Ureter (tissue), 1 donor: ENCODE measurements around the gene IQCC. TPM values are rescaled to one million over a fixed set of nuclear protein-coding genes. Genes with fewer than 3 reads are reported as not detected.
"Not testable (repeated sequence)": the region's sequence is repeated elsewhere in the genome, so short reads cannot be mapped to it uniquely, and the experiment has no call there.

ENCODE experiments used
- DNase-seq: peaks from one replicate; pipeline ENCODE4 v3.0.0-alpha.2; 2020; ENCODE audit warnings: low spot score
- total RNA-seq: library from RNA; stranded (reverse); gene quantifications from one replicate; pipeline ENCODE4 v1.2.4, GENCODE V29; 2023
- donor health status: DM: yes; HTN: yes; CAD: no.

IQCC gene
- 2.5 TPM for total RNA-seq

DNA sequence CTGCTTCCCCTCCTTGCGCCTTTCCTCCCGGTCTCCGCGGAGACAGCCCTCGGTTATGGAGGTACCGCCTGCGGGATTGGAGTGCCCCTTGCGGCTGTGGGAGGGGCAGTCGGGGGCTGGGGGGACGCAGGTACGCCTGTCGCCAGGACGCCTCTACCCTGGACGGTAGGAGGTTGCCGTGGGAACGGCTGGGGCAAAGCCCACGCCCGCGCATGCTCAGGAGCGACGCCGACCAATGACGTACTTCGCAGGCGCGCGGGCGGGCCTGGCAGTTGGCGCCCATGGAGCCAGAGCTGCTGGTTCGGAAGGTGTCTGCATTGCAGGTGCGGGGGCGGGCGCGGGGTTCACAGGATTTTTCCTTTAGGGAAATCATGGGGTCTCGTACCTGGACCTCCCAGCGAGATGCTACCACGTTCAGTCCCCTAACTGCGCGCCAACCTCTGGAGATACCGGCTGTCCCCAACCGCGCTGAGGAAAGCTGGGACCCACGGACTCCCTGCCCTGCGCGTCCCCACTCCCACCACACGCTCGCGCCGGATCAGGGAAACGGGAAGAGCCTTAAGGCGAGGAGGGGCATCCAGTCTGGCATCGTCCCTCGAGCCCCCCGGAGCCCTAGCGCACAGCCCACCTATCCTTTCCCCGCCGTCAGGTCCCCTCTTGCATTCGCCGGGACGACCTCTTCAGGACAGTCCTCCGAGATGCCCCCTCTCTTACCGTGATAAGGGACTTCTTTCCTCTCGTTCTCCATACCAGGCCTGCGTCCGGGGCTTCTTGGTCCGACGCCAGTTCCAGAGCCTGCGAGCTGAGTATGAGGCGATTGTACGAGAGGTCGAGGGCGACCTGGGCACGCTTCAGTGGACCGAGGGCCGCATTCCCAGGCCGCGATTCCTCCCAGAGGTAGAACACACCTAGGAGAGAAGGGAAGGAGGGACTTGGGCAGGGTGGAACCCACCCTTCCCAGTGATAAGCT is at the start of gene IQCC:
Gene IQCC, plus strand, starts transcription at position 271 of the 970 bp plus-strand sequence. Its CDS starts 11 bp downstream, at position 282.
- peak; percentile 86 for DNase-seq

DNA sequence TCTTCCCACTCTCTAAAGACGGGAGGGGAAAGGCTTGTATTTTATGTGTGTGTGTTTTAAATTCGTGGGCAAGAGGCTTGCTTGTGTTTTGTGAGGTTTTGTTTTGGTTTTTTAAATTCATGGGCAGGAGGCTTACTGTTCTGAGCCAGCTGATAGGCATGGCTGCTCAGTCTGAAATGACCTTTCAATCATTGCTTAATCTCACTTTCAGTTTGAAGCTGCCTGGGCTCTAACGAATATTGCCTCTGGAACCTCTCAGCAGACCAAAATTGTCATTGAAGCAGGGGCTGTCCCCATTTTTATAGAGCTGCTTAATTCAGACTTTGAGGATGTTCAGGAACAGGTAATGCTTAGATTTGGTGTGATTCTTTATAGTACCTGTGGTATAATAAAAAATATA is 46.3 kb upstream of the IQCC start:
- no peak for DNase-seq

DNA sequence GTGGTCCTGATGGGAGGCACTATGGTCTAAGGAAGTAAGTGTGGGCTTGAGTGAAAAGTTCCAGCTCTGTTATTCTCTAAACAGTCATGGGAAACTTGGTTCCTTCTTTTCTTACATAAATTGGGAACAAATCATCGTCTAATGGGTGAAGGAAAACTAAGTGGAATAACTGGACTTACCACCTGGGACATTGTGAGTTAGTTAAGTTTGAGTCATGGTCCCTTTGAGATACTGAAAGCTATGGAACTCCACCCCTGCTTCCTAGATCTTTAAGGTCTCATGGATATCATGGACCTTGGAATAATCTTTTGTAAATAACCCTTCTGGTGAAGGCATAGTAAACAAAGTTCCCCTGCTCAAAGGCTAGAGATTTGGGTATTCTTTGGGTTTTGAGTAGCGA is 42.1 kb upstream of the IQCC start:
- DNase-seq = no peak

DNA sequence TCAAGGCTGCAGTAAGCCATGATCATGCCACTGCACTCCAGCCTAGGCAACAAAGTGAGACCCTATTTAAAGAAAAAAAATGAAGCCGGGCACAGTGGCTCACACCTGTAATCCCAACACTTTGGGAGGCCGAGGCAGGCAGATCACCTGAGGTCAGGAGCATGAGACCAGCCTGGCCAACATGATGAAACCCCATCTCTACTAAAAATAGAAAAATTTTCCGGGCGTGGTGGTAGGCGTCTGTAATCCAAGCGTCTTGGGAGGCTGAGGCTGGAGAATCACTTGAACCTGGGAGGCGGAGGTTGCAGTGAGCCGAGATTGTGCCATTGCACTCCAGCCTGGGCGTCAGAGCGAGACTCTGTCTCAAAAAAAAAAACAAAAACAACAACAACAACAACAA is 39.8 kb upstream of the IQCC start:
- not testable (repeated sequence) for DNase-seq

DNA sequence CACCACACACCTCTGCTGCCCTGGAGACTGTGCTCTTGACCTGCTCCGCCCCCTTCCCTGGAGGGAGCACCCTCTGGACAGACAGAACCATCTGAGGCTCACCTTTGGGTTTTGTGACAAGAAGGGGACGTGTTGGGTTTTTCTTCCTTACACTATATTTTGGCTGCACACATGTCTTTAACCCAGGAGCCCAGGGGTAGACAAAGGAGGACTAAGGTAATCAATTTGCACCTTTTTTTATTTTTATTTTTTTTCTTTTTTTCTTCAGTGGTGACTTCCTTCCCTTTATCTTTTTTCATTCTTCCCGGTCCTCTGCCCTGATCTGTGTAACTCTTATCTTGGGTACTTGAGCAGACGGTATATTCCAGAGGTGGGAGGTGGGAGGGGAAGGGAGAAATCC is 34.5 kb upstream of the IQCC start:
- DNase-seq = no peak

DNA sequence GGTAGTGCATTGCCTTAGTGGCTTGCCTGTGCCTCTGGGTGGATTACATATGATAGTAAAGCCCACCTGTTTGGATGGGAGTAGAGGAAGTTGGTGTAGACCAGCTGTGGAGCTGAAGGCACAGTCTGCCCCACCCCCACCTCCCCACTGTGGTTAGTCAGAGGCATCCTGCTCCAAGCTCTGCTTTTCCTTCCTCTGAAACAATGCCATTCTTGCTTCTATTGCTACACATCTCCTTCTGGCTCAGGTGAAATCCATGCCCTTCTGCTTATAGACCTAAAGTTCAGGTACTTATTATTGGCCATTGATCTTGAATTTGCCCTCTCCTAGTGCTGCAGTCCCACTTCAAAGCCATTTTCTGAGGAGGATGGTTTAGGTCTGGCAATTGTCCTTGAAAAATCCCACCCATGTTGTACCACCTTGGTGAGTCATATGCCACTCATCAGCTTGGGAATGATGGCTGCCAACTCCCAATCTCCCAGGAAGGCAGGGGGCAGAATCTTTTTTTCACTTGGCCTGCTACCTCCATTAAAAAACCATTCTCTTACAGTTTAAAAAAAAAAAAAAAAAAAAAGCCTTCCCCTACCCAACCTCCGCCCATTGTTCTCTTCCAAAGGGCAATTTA is 32.7 kb upstream of the IQCC start:
- no peak for DNase-seq

DNA sequence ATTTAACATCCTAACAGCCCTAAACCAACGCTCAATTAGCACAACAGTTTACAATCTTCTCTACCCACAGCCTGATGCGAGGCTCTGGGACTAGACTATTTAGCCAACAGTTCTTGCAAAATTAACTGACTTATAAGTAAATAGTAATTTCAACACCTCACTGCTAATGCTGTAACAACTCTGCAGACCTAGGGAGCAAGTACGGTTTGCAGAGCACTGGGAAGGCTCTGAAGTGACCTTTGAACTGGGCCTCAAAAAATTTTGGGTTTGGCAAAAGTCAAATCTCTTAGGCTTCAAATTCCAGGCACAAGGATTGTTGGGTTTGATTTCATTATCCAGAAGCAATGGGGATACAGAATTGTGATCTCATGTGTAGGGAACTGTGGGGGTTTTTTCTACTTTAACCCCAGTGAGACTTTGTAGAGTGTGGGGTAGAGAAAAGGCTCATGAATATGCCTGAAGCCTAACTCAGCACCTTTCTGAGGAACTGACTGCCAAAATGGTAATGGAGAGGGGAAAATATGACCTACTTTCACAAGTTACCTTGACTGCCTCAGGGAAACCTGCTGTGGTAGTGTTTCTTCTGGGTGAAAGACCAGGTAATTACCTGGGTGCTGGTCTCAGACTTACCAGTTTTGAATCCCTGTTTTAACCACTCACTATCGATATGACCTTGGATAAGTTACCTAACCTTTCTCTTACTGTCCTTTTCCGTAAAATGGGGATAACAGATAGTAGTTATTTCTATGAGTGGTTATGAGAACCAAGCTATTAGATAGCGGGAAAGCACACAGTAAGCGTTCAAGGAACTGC is 26.9 kb upstream of the IQCC start:
- DNase-seq = no peak

DNA sequence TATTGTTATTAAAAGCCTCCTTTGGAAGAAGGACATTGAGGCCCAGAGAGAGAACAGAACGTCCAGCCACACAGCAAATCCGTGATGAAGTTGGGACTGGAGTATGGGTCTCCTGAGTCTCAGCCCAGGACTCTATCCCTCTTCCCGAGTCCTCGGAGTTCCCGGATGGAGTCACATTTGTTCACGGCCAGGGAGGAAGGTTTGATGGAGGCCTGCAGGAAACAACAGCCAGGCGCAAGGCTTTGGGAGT is 26.4 kb upstream of the IQCC start:
- no peak for DNase-seq

DNA sequence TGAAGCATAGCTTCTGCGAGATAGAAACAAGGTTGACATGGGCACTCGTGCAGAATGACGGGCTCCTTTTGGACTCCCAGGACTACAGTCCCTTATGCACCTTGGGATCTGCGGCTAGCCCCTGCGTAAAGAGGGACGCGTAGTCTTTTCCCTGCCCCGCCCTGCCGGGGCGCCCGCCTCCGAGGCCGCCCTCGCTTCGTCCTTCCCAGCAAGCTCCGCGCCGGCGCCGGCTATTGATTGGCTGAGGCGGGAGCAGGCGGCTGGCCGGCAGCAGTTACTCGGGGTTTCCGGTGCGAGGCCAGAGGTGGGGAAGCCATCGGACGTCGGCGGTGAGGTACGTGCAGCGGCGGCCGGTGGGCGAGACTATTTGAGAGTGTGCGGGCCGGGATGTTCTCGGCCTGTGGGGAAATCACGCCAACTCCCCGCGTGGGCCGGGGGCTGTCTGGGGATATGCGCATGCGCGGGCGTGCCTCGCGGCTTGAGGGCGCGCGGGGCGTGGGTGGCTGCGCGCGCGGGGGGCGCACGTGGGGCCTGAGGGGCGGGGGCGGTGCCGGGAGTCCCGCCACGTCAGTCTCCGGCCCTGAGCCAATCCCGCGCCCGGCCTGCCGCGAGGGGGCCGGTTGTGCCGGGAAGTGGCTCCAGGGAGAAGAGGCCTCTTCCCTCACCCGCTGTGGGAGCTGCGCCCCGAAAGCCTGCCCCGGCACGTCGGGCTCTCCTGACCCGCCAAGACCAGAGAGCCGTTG is 25.9 kb upstream of the IQCC start, which contains the start of gene TXLNA:
Gene TXLNA, plus strand, starts transcription at position 233 of the 743 bp plus-strand sequence. CDS start 671 bp downstream, outside the sequence.
- DNase-seq = peak; percentile 94

DNA sequence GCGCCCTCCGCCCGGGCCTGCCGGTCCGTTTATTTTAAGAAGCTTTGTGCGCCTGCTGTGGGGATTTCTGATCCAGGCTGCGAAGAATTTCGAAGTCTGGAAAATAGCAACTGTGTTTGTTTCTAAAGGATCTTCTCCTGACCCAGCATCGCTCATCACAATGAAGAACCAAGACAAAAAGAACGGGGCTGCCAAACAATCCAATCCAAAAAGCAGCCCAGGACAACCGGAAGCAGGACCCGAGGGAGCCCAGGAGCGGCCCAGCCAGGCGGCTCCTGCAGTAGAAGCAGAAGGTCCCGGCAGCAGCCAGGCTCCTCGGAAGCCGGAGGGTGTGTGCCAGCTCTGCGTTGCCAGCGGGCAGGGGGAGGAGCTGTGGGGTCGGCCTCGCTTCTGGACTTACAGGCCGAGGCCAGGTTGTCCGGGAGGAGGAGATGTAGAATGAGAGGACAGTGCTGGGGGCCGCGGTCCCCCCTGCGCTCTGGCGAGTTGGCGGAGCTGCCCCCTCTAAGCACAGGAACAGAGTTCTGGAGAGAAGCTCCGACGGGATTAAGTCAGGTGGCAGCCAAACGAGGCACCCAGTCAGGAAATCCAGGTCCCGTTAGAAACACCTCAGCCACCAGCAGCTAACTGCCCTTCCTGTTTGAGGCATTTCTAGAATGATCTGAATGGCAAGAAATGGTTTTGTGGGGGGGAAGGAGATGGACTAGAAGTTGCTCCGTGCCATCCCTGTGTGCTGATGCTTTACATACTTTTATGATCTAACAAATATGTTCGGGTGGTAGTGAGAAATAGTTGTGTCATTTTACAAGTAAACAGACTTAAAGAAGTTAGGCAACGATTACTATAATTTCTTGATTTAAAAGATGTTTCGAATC is 25.0 kb upstream of the IQCC start:
- DNase-seq = peak; percentile 62

DNA sequence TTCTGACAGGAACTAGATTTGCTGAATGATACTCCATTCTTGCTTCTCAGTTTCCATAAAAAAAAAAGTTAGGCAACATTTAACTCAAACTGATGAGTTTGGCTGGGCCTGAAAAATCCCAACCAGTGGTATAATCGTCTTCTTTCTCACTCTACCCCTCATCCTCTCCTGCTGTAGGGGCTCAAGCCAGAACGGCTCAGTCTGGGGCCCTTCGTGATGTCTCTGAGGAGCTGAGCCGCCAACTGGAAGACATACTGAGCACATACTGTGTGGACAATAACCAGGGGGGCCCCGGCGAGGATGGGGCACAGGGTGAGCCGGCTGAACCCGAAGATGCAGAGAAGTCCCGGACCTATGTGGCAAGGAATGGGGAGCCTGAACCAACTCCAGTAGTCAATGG is 24.4 kb upstream of the IQCC start:
- no peak for DNase-seq

DNA sequence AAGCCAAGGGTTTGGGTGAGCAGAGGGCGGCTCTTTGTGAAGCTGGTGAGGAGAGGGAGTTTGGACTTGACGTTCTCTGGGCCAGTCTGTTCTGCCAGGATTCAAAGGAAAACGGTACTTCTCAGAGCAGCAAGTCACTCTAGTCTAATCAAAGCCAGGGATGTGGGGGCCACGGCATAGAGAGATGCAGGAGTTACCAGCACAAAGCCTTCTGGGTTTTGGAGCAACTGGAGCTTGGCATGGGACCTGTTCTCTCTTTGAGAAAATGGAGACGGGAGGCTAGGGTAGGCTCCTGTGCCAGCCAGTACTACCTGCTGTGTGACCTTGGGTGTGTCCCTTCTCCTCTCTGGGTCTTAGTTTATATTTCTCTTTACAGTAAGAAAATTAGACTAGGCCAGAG is 23.9 kb upstream of the IQCC start:
- DNase-seq = no peak

DNA sequence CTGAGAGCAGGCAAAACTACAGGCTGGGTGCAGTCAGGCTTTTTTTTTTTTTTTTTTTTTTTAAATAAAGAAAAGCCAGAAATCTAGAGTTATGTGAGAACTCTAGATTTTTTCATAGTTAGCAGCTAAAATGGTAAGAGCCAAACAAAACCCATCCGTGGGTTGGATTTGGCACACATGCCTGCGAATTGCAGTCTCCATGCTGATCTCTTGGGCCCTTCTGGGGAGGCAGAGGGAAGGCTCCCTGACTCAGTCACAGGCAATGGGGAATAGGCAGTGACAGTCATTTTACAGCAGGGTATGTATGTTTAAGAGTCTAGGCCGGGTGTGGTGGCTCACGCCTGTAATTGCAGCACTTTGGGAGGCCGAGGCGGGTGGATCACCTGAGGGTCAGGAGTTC is 23.4 kb upstream of the IQCC start:
- no peak for DNase-seq

DNA sequence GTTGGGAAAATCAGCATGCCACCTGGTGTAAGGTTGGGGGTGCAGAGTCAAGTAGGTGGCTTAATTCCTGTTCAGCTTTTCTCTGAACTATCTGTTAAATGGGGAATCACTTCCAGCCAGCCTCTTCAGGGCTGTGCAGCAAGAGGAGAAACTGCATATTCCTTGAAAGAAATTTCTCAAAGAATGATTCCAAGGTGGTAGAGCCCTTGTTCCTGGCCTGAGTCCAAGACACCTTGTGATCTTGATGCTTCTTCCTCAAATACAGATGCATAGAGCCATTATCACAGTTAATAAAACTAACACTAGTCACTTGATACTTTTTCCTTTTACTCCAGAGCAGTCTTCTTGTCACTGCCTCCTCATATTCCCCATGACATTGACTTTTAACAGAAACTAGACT is 20.8 kb upstream of the IQCC start:
- no peak for DNase-seq

DNA sequence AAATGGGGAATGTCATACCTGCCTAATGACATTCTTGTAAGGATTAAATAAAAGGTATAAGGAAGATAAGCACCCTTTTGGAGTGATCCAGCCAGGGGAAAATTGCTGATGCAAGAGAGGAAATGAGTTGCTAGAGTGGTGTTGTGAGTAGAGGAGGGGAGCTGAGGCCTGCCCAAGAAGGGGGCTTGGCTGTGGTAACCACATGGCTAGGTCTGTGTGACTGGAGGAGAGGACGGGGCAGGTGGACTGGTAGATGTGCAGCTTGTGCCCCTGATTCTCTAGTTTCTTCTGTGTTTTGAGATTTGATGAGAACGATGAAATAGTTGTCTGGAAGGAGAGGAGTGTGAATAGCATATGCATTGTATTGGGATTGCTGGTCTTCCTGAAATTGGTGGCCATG is 19.4 kb upstream of the IQCC start:
- DNase-seq = no peak

DNA sequence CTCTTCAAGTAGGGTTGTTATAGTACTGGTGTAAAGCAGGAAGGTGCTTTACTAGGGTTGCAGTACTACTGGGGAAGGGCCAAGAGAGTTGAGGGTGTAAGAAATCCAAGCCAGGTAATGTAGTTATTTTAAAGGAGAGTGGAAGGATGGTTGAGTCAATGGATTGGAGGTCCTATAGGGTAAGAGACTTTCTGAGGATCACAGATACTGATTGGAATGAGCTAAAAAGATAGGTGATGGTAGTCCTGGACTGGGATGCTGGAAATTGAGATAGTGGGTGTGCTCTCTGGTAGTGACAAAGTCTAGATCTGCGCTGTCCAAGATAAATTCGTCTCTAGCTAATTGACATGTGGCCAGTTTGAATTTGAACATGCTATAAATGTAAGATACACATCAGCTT is 19.0 kb upstream of the IQCC start:
- no peak for DNase-seq

DNA sequence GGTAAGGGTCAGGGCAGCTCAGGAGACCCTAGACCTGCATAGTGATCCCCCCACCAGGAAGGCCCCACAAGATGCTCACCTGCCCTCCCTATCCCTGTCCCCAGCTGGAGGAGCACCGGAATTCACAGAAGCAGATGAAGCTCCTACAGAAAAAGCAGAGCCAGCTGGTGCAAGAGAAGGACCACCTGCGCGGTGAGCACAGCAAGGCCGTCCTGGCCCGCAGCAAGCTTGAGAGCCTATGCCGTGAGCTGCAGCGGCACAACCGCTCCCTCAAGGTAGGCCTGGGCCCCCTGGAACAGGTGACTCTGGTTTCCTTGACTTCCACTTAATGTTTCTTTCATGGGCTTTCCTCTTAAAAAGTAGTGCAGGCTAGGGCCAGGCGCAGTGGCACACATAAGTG is 17.6 kb upstream of the IQCC start:
- DNase-seq = no peak

DNA sequence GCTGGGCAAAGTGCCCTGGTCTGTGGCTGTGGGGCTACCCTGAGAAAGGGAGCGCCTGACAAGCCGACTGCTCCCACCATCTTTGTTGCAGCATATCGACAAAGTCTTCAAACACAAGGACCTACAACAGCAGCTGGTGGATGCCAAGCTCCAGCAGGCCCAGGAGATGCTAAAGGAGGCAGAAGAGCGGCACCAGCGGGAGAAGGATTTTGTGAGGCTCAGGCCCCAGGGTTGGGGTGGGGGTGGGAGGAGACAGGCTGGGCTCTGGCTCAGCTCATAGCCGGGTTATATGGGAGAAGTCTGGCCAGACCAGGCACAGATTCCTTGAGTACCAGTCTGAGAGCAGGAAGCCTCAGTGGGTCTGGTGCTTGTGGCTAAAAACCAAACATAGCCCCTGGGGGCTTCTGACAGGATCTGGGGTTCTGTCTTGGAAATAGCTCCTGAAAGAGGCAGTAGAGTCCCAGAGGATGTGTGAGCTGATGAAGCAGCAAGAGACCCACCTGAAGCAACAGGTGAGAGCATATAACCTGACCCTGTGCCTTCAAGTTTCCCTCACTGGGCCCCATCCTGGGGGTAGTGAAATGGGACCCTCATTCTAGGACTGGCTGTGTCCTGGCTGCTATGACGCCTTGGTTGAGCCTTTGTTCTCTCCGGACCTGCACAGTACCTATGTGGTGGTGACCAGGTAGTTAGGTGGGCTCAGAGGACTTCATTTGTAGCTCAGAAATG is 13.1 kb upstream of the IQCC start:
- no peak for DNase-seq

DNA sequence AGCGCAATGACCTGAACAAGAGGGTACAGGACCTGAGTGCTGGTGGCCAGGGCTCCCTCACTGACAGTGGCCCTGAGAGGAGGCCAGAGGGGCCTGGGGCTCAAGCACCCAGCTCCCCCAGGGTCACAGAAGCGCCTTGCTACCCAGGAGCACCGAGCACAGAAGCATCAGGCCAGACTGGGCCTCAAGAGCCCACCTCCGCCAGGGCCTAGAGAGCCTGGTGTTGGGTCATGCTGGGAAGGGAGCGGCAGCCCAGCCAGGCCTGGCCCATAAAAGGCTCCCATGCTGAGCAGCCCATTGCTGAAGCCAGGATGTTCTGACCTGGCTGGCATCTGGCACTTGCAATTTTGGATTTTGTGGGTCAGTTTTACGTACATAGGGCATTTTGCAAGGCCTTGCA is 10.5 kb upstream of the IQCC start:
- no peak for DNase-seq

DNA sequence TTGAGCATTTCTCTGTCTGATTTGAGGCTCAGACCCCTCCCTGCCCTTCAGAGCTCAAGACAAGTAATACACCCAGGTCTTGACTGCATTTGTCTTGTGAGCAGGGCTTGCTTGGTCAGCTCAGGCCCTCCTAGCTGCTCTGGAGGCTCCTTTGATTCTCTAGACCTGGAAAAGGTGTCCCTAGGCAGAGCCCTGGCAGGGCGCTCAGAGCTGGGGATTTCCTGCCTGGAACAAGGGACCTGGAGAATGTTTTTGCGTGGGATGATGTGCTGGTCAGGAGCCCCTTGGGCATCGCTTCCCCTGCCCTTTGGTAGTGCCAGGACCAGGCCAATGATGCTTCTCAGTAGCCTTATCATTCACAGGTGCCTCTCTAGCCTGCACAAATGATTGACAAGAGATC is 9.9 kb upstream of the IQCC start:
- no peak for DNase-seq
